NOMO-1 treated with DMSO at 0.1 percent for 48 hours (cell line): Measurements from ENCODE around the gene DGKD.
"Not testable (repeated sequence)": the region's sequence is repeated elsewhere in the genome, so short reads cannot be mapped to it uniquely, and the experiment has no call there.

Experiments used
- DNase-seq: peaks from one replicate; lab custom pipeline; 2025; ENCODE audit not compliant: unreplicated experiment; lab: John Stamatoyannopoulos, UW

The DGKD gene

GRCh38 chr2:233353769-233354499 lies at the start of gene DGKD:
Gene DGKD (plus strand): TSS chr2:233354494. CDS start chr2:233354519, 25 bp downstream.
- peak; percentile 74 for DNase-seq

GRCh38 chr2:233307565-233307964 lies 46.7 kb upstream of the DGKD start, which contains the start of gene SAG:
Gene SAG (plus strand): TSS chr2:233307816. CDS start chr2:233309190, 1,374 bp downstream.
- no peak for DNase-seq

GRCh38 chr2:233311241-233311926 lies 42.9 kb upstream of the DGKD start:
- no peak for DNase-seq

DNA sequence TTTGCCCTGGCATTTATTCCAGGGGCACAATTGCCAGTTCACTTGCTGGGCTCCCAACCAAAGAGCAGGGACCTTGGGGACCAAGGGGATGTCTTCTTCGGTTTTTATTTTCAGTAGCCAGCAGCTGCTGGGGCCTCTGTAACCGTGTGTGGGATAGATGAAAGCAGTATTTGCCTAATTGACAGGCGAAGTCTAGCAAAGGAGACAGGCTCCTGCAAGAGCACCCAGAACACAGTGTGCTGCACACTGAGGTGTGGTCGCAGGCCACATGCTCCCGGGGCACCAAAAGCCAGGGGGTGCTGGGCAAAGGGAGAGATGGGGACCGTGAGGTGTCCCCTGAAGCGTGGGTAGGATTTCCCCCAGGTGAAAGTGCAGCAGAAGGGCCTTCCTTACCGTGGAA lies 41.4 kb upstream of the DGKD start:
- no peak for DNase-seq

DNA sequence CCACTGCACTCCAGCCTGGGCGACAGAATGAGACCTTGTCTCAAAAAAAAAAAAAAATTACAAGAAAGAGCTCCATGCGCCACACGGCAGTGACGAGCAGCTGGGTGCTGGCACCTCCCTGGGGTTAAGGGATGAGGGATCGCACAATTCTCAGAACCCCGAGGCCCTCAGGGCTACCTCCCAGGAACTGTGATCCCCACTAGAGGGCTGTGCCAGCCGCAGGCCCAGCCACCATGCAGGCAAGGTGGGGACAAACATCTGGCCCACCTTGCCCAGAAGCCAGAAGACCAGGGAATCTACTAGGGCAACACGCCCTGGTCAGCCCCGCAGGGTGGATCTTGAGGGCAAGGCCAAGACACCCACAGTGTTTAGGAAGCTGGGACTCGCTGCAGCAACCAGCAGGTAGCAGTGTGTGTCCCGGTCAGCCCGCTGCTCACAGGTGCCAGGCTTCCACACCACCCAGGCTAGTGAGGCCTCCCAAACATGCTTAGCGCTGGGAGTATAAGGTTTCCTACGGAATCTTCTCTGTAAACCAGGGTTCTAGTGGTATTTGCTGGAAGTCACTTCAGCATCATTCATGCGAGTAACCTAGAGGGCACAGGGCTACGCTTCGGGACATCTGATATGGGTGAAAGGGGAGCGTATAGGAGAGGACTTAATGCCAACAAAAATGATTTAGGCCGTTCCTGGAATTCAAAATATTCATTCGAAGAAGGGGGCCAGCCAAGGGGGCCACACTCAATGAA lies 39.9 kb upstream of the DGKD start:
- no peak for DNase-seq

DNA sequence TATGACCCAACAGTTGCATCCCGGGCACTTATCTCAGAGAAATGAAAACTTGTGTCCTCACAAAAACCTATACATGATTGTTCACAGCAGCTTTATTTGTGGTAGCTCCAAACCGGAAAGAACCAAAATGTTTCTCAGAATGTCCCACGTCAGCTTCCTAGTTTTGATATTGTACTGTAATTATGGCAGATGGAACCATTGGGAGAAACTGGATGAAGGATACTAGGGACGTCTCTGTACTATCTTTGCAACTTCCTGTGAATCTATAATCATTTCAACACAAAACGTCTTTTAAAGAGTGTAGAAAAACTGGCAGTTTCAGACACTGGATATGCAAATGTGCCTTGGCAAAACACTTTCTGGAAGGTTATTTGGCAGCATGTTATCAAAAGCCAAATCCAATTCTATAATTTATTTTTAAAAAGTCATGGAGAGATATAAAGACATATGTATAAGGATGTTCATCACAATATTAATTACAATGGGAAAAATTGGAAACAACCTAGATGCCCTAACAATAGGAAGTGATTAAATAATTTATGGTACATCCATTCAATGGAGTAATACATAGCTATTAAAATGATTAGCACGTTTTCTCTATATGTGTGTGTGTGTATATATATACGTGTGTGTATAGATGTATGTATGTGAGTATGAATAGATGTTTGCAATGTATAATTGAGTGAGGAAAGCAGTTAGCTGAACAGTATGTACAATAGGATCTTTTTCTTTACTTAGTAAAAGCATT lies 36.9 kb upstream of the DGKD start:
- DNase-seq, result no peak

DNA sequence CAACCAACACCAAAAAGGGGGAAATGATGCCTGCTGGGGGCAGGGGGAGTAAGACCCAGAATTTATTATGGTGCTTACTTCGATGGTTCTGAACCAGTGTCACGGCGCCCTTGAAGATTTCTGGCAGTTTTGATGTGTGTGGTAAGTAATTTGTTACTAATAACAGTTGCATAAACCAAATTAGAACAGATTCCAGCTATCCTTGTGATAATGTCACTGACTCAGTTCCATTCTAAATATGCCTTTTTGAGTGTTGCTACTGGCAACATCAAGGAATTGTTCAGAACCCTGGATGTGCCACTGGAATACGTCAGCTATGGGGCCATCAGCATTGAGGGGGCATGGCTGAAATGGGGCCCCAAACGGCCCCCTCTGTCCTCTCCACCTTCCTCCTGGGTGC lies 35.0 kb upstream of the DGKD start:
- no peak for DNase-seq

DNA sequence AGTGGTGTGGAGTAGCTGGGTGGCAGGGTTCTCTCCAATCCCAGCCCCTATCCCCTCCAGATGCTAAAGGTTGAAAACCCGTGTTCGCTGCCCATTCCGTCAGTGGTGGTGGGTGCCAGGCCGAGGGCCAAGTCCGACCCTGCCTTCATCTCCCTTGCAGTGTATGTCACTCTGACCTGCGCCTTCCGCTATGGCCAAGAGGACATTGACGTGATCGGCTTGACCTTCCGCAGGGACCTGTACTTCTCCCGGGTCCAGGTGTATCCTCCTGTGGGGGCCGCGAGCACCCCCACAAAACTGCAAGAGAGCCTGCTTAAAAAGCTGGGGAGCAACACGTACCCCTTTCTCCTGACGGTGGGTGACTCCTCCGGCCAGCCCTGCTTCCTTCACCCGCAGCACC lies 33.8 kb upstream of the DGKD start:
- no peak for DNase-seq

- DNase-seq, result no peak
These were observed 33.1 kb upstream of the DGKD start for GRCh38 chr2:233321166-233321565.

- no peak for DNase-seq
These were observed 30.4 kb upstream of the DGKD start for GRCh38 chr2:233323851-233324250.

GRCh38 chr2:233325256-233325655 lies 29.0 kb upstream of the DGKD start:
- DNase-seq, result no peak

- no peak for DNase-seq
These were observed 28.5 kb upstream of the DGKD start for GRCh38 chr2:233325814-233326213.

DNA sequence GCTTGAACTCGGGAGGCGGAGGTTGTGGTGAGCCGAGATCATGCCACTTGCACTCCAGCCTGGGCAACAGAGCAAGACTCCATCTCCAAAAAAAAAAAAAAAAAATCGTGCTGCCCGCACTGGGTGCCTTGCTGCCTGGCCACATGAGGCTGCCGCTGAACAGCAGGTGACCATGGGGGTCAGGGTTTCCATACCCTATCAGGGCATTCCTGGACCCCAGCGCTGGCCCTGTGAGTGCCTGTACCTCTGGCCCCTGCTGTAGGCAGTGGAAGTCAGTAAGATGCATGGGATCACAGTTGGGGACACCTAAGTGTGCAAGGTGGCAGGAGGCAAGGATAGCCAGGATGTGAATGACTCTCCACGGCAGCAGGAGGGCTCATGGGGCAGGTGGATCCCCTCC lies 27.8 kb upstream of the DGKD start:
- DNase-seq, result no peak

DNA sequence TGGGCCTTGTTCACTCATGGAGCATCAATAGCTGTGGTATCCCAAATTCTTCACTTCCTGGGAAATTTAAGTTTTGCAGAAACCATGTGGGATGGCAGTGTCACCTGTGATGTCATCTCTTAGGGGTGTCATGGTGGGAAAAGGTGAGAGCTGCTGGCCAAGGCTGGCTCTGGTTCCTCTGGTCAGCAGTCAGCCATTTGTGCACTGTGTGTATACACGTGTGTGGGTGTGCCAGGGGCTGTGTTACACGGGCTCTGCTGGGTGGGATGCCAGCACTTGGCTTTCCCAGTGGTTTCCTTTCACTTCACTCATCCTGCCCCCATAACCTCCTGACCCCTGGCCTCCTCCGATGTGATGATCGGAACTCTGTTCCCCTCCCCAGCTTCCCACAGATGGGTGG lies 25.4 kb upstream of the DGKD start:
- no peak for DNase-seq

GRCh38 chr2:233329489-233330135 lies 24.7 kb upstream of the DGKD start:
- no peak for DNase-seq

DNA sequence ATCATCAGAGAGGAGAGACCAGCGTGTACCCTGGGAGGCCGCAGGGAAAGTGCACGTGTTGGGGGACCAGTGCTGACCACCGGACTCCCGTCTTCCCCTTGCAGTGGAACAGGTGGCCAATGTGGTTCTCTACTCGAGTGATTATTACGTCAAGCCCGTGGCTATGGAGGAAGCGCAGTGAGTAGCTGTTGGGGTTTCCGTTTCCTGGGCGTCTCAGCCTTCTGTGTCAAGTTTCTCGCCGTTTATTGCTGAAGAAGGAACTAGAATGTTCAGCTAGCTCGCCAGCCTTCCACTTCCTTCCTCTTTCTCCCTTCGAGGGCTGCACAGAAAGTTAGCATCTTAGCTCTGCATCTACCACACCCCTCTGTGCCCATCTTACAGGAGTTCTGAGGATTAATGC lies 22.8 kb upstream of the DGKD start:
- peak; percentile 100 for DNase-seq

DNA sequence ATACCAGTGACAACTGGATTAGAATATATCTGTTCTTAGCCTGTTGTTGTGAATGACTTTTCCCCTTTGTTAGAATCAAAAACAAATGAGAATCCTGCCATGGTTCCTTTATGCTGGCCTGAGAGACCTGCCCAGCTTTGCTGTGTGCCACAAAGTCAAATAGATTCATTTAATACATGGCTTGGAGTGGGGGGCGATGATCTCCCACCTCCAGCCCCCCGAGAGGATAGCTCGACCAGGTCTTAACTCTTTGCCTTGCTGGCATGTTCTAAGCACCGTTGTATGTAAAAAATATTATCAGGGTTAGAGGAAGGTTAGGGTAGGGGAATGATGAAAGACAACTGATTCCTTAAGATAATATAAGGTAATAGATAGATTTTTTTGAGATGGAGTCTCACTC lies 22.2 kb upstream of the DGKD start:
- DNase-seq, result no peak

DNA sequence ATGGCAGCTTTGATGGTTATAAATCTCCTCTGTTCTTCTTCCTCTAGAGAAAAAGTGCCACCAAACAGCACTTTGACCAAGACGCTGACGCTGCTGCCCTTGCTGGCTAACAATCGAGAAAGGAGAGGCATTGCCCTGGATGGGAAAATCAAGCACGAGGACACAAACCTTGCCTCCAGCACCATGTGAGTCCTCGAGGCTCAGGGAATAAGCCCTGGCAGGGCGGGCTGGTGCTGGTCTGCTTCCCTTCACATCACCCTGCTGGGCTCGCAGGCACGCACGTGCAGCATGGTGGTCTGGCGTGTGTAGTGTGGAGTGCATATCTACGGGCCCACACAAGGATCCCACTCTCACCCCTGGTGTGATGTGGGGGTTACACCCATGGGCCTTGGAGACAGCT lies 19.4 kb upstream of the DGKD start:
- no peak for DNase-seq

- not testable (repeated sequence) for DNase-seq
These were observed 18.2 kb upstream of the DGKD start for GRCh38 chr2:233336091-233336490.

GRCh38 chr2:233336541-233336940 lies 17.8 kb upstream of the DGKD start:
- DNase-seq, result no peak

DNA sequence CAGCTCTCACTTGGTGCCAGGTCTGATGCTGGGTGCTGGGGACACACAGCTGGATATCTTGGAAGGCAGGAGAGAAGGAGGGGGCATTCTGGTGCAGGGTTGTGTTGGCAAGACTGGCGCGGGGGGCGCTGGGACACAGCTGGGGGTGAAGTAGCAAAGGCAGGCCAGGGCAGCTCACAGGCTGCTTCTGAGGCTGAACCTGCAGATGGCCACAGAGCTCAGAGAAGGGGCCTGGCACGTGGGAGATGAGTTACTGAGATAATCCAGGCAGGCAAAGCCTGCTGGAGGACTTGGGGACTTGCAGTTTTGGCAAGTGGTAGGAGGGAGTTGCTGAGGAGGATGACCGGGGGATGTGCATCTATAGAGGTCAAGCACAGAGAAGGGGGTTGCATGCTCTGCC lies 16.2 kb upstream of the DGKD start:
- no peak for DNase-seq
